ENCODE results near the gene SGCA.

Gene SGCA

GRCh38 chr17:50182783-50183420 is 17.1 kb downstream of the SGCA start:
- no peak for DNase-seq (ENCODE audit: low read depth)

DNA sequence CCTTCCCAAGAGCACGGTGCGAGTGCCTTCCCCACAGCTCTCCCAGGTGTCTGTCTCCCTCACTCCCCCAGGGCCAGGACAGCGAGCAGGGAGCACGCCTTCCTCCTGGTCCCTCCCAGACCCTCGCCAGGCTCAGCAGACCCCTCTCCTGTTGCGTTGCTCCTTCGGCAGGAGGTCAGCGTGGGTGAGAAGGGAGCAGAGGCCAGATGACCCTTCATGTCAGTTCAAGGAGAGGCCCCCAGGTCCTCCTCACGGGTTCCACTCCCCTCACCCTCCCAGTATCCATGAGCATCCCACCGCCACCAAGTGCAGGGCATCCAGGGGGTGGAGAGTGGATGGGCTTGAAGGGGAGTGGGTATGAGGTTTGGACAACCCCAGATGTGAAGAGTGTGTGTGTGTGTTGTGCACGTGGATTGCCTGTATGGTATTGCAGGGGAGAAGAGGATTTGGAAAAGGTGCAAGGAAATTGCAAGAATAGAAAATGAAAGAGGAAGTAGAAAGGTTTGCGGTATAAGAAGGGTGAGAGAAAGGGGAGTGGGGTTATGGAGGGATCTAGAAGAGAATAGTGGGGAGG is 17.7 kb downstream of the SGCA start:
- no peak for DNase-seq (ENCODE audit: low read depth)

GRCh38 chr17:50184064-50184463 is 18.3 kb downstream of the SGCA start:
- DNase-seq (ENCODE audit: low read depth) = no peak

- DNase-seq (ENCODE audit: low read depth) = no peak
These were observed 19.0 kb downstream of the SGCA start for GRCh38 chr17:50184611-50185398.

DNA sequence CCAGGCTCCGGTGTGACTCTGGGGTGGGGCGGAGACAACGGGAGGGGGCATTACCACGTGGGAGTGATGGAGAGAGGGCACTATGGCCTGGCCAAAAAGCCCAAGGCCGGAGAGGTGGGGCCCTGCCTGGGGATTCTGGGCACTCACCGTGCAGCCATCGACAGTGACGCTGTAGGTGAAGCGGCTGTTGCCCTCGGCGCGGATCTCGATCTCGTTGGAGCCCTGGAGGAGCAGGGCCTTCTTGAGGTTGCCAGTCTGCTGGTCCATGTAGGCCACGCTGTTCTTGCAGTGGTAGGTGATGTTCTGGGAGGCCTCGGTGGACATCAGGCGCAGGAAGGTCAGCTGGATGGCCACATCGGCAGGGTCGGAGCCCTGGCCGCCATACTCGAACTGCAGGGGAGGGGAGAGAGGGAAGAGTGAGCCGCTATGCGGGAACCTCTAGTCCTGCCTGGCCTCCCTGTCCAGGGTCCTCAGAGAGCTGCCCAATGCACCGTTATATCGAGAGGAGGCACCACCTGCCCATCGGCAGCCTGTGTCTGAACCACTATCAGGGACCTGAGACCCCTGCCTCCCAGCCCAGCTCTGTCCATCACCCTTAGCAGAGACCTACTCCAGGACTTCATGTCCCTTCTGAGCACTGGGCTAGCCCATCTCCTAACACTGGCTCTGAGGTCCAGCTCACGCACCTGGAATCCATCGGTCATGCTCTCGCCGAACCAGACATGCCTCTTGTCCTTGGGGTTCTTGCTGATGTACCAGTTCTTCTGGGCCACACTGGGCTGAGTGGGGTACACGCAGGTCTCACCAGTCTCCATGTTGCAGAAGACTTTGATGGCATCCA is 20.0 kb downstream of the SGCA start:
- no peak for DNase-seq (ENCODE audit: low read depth)

GRCh38 chr17:50186661-50187393 is 21.0 kb downstream of the SGCA start:
- DNase-seq (ENCODE audit: low read depth) = no peak

DNA sequence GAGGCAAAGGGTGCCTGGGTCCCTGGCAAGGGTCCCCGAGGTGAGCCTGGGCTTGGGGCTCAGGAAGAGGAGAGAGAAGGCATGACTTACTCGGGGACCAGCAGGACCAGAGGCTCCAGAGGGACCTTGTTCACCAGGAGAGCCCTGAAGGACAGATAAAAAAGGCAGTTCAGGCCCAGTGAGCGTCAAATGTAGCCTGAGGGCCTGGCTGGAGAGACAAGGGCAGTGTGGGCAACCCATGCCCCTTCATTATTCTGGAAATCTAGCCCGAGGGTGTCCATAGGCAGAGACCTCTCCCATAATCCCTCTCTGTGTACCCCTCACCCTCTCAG is 21.6 kb downstream of the SGCA start:
- no peak for DNase-seq (ENCODE audit: low read depth)

DNA sequence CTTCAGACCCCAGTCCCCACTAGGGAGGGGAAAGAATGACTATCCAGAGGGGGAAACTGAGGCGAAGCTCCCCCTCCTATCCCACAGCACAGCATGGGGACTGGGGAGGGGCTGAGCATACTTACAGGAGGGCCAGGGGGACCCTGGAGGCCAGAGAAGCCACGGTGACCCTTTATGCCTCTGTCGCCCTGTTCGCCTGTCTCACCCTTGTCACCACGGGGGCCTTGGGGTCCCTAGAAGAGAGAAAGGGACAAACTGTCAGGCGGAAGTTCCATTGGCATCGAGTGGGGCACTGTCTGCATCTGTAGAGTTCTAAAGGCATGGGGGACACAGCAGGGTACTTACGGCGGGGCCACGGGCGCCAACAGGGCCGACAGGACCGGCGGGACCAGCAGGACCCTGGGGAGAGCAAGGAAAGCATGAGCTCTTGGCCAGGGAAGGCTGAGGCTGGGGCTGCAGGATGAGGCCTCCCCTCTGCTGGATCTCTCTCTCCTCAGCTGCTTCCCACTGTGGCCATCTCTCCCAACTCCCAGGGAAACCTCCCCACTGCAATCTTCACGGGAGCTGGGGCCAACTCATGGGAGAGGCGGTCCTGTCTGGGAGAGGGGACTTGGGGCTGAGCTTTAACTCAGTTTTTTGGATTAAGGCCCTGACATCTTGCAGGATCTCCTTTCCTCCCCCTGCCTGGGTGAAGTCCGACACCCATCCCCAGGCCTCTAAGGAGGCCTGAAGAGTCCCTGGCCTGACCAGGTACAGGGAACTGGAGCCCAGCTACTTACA is 22.1 kb downstream of the SGCA start:
- no peak for DNase-seq (ENCODE audit: low read depth)

DNA sequence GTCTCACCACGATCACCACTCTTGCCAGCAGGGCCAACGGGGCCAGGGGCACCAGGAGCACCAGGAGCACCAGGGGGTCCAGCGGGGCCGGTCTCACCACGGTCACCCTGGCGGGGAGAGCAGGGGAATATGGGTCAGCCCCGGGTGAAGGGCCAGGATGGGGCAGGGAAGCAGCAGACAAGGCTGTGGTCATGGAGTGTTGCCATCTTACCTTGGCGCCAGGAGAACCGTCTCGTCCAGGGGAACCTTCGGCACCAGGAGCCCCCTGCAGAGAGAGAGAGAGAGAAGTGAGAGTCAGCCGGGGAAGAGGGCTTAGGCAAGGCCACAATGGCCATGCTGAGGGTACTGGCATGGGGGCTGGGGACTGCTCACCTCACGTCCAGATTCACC is 22.7 kb downstream of the SGCA start:
- no peak for DNase-seq (ENCODE audit: low read depth)

DNA sequence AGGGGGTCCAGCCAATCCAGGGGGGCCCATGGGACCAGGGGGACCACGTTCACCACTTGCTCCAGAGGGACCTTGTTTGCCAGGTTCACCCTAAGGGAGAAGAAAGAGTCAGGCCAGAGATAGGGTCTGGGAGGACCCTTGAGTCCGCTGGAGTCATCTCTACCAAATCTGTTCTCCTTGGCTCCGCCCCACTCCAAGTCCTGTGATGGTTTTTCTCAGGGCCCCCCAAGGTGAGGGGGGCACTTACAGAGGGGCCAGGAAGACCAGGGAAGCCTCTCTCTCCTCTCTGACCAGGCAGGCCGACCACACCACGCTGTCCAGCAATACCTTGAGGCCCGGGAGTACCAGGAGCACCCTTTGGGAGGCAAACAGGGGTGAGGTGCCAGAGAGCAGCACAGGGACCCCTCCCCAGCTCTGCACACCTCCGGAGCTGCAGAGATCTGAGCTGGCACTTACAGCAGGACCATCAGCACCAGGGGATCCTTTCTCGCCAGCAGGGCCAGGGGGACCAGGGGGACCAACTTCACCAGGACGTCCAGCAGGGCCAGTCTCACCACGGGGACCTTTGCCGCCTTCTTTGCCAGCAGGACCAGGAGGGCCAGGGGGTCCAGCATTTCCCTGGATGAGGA is 23.2 kb downstream of the SGCA start:
- DNase-seq (ENCODE audit: low read depth) = no peak

DNA sequence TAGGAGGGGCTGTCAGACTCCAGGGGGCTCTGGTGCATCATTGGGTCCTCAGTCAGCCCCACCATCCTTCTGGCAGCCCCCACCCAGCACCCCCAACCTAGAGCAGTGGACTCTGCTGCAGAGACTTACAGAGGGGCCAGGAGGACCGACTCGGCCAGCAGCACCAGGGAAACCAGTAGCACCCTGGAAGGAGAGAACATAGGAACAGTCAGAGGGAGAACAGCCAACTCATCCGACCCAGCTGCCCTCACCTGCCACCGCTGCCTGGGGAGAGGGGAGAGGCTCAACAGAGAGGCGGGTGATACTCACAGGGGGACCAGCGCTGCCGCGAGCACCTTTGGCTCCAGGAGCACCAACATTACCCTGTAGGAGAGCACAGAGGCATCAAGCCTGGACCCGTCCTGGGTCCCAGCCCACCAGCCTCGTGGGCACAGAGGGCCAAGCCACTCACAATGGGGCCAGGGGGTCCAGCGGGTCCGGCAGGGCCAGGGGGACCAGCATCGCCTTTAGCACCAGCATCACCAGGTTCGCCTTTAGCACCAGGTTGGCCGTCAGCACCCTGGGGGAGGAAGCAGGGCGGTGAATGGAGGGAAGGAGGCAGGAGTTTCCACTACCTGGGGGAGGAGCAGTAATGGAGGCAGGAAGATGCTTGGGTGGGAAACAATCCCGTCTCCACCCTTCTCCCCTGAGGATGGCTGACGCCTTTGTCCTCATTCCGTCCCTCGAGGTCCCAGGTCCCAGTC is 23.9 kb downstream of the SGCA start:
- no peak for DNase-seq (ENCODE audit: low read depth)

- no peak for DNase-seq (ENCODE audit: low read depth)
These were observed 24.4 kb downstream of the SGCA start for GRCh38 chr17:50190293-50190602.

DNA sequence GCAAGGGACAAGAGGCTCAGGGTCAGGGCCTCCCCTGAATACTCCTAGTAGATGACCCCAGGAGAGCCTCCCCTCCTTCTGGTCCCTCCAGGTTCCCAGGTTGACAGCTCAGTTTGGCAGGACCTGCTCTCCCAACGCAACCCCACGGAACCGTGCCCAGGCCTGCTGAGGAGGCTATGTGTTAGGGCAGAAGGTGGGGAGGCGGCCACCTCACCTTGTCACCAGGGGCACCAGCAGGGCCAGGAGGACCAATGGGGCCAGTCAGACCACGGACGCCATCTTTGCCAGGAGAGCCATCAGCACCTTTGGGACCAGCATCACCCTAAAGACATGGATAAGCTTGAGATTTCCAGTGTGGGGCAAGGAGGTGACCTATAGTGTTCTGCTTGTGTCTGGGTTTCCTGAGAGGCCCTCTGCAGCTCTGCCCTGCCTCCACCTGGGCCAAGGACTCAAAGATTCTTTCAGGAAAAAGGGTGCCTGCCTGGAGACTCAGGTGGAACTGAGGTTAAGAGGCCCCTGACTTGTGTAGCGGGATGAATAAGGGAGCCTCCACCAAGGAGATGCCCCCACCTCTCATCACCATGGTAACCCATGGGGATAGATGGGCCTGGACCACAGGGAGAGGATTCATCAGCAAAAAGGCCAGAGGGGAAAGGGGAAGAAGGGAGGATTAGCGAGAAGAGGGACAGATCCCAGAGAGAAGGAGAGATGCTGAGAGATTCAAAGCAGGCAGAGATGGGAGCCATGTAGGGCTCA is 25.0 kb downstream of the SGCA start:
- no peak for DNase-seq (ENCODE audit: low read depth)

GRCh38 chr17:50191359-50192143 is 25.7 kb downstream of the SGCA start:
- no peak for DNase-seq (ENCODE audit: low read depth)

DNA sequence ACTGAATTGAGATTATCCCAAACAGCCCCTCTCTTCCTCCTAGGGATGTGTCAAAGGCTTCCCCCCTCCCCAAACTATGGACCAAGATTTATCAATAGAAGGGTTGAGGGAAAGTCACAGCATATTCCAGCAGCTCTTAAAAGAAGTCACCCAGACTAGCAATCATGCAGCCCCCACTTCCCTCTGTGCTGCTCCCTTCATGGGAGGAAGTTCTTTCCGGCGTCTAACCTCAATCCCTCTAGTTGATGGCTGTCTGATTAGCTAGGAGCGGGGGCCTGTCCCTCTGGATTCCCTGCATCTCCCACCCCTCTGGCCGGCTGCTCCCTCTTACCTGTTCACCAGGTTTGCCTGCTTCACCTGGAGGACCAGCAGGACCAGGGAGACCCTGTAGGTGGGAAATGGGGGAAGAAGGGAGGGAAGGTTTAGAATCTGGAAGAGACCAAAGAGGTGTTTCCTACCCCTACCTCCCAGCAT is 26.4 kb downstream of the SGCA start:
- no peak for DNase-seq (ENCODE audit: low read depth)

DNA sequence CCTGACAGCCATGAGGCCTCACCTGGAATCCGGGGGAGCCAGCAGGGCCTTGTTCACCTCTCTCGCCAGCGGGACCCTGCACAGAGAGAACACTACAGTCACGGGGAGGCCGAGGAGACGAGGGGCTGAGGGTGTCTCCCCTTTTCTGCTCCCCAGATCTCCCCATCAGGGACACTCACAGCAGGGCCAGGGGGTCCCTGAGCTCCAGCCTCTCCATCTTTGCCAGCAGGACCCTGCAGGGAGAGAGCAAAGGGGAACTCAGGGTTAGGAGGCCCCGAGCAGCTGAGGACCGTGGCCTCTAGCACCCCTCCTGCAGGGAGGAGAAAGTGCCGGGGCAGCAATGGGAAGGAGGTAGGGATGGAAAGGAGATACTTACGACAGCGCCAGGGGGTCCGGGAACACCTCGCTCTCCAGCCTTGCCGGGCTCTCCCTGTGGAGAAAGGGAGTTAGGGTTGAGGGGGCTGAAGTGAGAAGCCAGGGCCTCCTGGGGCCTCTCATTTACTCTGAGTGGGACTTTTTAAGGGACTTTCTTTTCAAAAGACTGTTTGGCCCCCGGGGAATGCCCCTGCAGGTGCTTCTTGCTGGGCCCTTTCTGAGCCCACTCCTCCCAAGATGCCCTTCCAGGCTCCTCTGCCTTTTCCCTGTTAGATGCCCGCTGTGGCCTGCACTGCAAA is 26.9 kb downstream of the SGCA start:
- no peak for DNase-seq (ENCODE audit: low read depth)

DNA sequence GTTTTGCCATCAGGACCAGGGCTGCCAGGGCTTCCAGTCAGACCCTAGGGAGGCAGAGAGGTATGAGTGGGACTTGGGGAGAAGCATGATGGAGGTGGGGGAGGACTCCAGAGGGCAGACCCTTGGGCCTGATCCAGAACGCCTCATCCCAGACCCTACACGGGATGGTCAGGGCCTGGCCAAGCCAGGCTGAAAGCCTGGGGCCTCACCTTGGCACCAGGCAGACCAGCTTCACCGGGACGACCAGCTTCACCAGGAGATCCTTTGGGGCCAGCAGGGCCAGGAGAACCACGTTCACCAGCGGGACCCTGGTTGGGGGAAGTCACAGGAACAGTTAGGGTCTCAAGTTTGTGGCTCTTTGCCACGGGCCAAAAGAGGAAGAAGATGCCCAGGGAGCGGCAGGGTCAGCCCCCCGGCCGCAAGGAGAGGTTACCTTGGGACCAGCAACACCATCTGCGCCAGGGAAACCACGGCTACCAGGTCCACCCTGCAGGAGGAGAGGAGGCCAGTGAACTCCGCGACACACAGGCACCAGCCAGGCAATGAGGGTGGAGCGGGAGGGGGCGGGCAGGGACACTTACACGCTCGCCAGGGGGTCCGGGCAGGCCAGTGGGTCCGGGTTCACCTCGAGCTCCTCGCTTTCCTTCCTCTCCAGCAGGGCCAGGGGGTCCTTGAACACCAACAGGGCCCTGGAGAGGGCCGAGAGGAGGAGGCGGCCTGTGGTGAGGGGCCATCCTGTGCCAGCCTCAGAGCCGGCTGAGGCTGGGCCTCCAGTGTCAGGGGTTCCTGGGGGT is 28.5 kb downstream of the SGCA start:
- DNase-seq (ENCODE audit: low read depth) = no peak

Data from activated T-cell treated with anti-CD3 and anti-CD28 coated beads for 24 hours (primary cell).